Measurements from ENCODE around the gene DIAPH2. TPM values are rescaled to one million over a fixed set of nuclear protein-coding genes. Genes with fewer than 3 reads are reported as not detected.

Gene DIAPH2
- total and polyA plus RNA-seq, 2 donors (not counting 1 experiment from before 2014, with no cell fraction given), result 4.2 to 32.4 TPM

DNA sequence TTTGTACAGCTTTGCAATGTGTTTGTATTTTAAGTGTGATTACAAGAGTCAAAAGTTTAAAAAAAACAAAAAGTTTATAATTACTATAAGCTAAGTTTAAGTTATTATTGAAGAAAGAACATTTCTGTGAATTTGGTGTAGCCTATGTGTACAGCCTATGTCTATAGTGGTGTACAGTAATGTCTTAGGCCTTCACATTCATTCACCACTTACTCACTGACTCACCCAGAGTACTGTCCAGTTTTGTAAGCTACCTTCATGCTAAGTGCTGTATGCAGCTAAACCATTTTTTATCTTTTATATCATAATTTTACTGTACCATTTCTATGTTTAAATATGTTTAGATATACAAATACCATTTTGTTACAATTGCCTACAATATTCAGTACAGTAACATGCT, 381.3 kb downstream of the DIAPH2 start:
- no peak overlapping the region for H3K9ac ChIP-seq (ENCODE audit: low read length)
- H3K27ac ChIP-seq (ENCODE audit: low read length in 2 of 2), result no peak overlapping the region
- ChIA-PET POLR2A (no interaction called here), CTCF (interaction anchor here (0.7 kb wide), 1 partner anchor 12 kb away, joined by 3 read pairs; no protein-coding TSS in a partner anchor)
- H3K4me1 ChIP-seq (ENCODE audit: control insufficient read depth in 2 of 2, insufficient read depth in 2 of 2, low read length in 2 of 2), result no peaks in the 10 kb centered on the region
- H3K27me3 Mint-ChIP-seq, result no peaks in the 10 kb centered on the region
- TF ChIP-seq EZH2 (IDR thresholded peaks at IDR 0.05; ENCODE audit: borderline replicate concordance, insufficient read depth, low read depth, low read length, poor library complexity, severe bottlenecking), result no peak
- TF ChIP-seq, protein P1, sequence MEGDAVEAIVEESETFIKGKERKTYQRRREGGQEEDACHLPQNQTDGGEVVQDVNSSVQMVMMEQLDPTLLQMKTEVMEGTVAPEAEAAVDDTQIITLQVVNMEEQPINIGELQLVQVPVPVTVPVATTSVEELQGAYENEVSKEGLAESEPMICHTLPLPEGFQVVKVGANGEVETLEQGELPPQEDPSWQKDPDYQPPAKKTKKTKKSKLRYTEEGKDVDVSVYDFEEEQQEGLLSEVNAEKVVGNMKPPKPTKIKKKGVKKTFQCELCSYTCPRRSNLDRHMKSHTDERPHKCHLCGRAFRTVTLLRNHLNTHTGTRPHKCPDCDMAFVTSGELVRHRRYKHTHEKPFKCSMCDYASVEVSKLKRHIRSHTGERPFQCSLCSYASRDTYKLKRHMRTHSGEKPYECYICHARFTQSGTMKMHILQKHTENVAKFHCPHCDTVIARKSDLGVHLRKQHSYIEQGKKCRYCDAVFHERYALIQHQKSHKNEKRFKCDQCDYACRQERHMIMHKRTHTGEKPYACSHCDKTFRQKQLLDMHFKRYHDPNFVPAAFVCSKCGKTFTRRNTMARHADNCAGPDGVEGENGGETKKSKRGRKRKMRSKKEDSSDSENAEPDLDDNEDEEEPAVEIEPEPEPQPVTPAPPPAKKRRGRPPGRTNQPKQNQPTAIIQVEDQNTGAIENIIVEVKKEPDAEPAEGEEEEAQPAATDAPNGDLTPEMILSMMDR (IDR thresholded peaks at IDR 0.05), result no peak
- DNase-seq, result no peak
- H3K4me2 ChIP-seq (replicated peaks; ENCODE audit: low read depth, low read length, poor library complexity, severe bottlenecking), result no peak overlapping the region
- no peaks in the 10 kb centered on the region for H3K4me1 Mint-ChIP-seq
- H4K20me1 ChIP-seq (ENCODE audit: control insufficient read depth, insufficient read depth, low read length, poor library complexity, severe bottlenecking), result no peaks in the 10 kb centered on the region
- no peaks in the 10 kb centered on the region for H3K27me3 ChIP-seq (replicated peaks in 1 of 4; ENCODE audit: control extremely low read depth in 1 of 4, control insufficient read depth in 3 of 4, insufficient read depth in 4 of 4, low read length in 3 of 4)
- H3K4me3 Mint-ChIP-seq, result no peak overlapping the region
- H3K4me3 ChIP-seq (ENCODE audit: control extremely low read depth in 1 of 5, extremely low read depth in 1 of 5, insufficient read depth in 1 of 5, low read depth in 2 of 5, low read length in 4 of 5), result no peak overlapping the region
- no peak for ATAC-seq (ENCODE audit: low read depth)
- no peaks in the 10 kb centered on the region for H3K36me3 ChIP-seq (replicated peaks in 1 of 2; ENCODE audit: control extremely low read depth in 1 of 2, control insufficient read depth in 1 of 2, extremely low read depth in 1 of 2, insufficient read depth in 2 of 2, low read length in 1 of 2)
- H2AFZ ChIP-seq (ENCODE audit: insufficient read depth, low read depth, low read length, poor library complexity, severe bottlenecking), result no peak overlapping the region
- no peaks in the 10 kb centered on the region for H3K79me2 ChIP-seq (ENCODE audit: control insufficient read depth, insufficient read depth, low read length)
- intact Hi-C loops (cut with micrococcal nuclease), result no loop called here
- no peaks in the 10 kb centered on the region for H3K9me3 ChIP-seq (ENCODE audit: control extremely low read depth in 1 of 3, control insufficient read depth in 2 of 3, insufficient read depth in 1 of 3, low read length in 2 of 3)
- no peak overlapping the region for H3K27ac Mint-ChIP-seq
- no peaks in the 10 kb centered on the region for H3K9me3 Mint-ChIP-seq (ENCODE audit: insufficient read depth)

DNA sequence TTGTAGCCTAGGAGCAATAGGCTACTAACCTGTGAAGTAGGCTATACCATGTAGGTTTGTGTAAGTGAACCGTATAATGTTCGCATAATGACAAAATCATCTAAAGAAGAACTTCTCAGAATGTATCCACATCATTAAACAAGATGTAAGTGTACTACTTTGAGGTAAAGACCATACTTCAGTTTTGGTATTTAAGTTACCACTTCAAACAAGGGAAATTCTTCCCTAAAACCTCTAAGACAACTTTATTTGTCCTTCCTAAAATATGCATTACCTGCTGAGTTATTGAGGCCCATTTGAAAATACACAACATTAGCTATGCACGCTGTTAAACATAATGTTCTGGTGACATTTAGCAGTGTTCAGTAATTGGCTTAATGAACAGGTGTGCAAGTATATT, 381.7 kb downstream of the DIAPH2 start:
- intact Hi-C loops (cut with micrococcal nuclease), result no loop called here
- POLR2A ChIA-PET, result no interaction called here
- no peak overlapping the region for H3K4me3 ChIP-seq (ENCODE audit: control extremely low read depth in 1 of 5, extremely low read depth in 1 of 5, insufficient read depth in 1 of 5, low read depth in 2 of 5, low read length in 4 of 5)

More for the DNA sequence above, 381.7 kb downstream of the DIAPH2 start:
- DNase-seq (no peak), ATAC-seq (ENCODE audit: low read depth) (no peak)
- WGBS (ENCODE audit: insufficient coverage), result no CpG with 5 or more reads among the region's 3 CpGs
- Histone ChIP-seq H4K20me1 (ENCODE audit: control insufficient read depth, insufficient read depth, low read length, poor library complexity, severe bottlenecking) (no peaks in the 10 kb centered on the region), H3K9me3 (ENCODE audit: control extremely low read depth in 1 of 3, control insufficient read depth in 2 of 3, insufficient read depth in 1 of 3, low read length in 2 of 3) (no peaks in the 10 kb centered on the region), H3K4me2 (replicated peaks; ENCODE audit: low read depth, low read length, poor library complexity, severe bottlenecking) (no peak overlapping the region), H3K4me1 (ENCODE audit: control insufficient read depth in 2 of 2, insufficient read depth in 2 of 2, low read length in 2 of 2) (no peaks in the 10 kb centered on the region), H2AFZ (ENCODE audit: insufficient read depth, low read depth, low read length, poor library complexity, severe bottlenecking) (no peak overlapping the region), H3K79me2 (ENCODE audit: control insufficient read depth, insufficient read depth, low read length) (no peaks in the 10 kb centered on the region), H3K9ac (ENCODE audit: low read length) (no peak overlapping the region), H3K36me3 (replicated peaks in 1 of 2; ENCODE audit: control extremely low read depth in 1 of 2, control insufficient read depth in 1 of 2, extremely low read depth in 1 of 2, insufficient read depth in 2 of 2, low read length in 1 of 2) (no peaks in the 10 kb centered on the region), H3K27me3 (replicated peaks in 1 of 4; ENCODE audit: control extremely low read depth in 1 of 4, control insufficient read depth in 3 of 4, insufficient read depth in 4 of 4, low read length in 3 of 4) (no peaks in the 10 kb centered on the region), H3K27ac (ENCODE audit: low read length in 2 of 2) (no peak overlapping the region)
- Mint-ChIP-seq H3K4me1 (no peaks in the 10 kb centered on the region), H3K9me3 (ENCODE audit: insufficient read depth) (no peaks in the 10 kb centered on the region), H3K27me3 (no peaks in the 10 kb centered on the region), H3K4me3 (no peak overlapping the region), H3K27ac (no peak overlapping the region)
- CTCF ChIA-PET, result no interaction called here
- TF ChIP-seq, protein P1 (IDR thresholded peaks at IDR 0.05), result no peak
- no peak for TF ChIP-seq EZH2 (IDR thresholded peaks at IDR 0.05; ENCODE audit: borderline replicate concordance, insufficient read depth, low read depth, low read length, poor library complexity, severe bottlenecking)

Measured in B cell (primary cell).